Head of caudate nucleus (tissue), 42 donors: ENCODE results near the gene STAT5B.
"Not testable (repeated sequence)": the region's sequence is repeated elsewhere in the genome, so short reads cannot be mapped to it uniquely, and the experiment has no call there.

Source experiments
- DNase-seq, 42 donors: peaks; one replicate each; pipeline versions ENCODE4 v3.0.0 to v3.0.0-alpha.2; 2020 to 2021; ENCODE audit warnings: mixed read lengths in 7 of 42
- intact Hi-C: fragments of 100-400 bp; cut with DNase I; formaldehyde crosslinking; loops from one replicate; pipeline ENCODE4 v1.15.0; 2022

STAT5B gene

GRCh38 chr17:42214156-42214555 is 62.0 kb downstream of the STAT5B start:
- DNase-seq, result no peak
- intact Hi-C loops, result no loop called here

DNA sequence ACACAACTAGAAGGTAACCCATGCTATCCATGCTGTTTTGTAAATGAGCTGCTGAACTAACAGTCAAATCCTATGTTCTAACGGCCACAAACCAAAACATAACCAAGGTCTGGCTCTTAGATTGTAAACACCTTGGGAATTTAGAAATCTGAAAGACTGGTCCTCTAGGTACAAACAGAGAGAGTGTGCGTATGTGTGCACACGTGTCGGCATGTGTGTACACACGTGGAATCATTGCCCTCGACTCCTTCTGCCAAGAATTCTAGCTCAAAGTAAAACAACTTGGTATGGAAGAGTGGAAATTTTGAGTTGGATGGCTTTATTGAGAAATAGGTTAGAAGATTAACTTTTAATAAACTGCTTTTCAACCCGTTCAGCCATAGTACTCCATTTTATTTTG is 63.8 kb downstream of the STAT5B start:
- DNase-seq, result no peak
- intact Hi-C loops, result no loop called here

- intact Hi-C loops, result not testable (repeated sequence)
- peak; percentile 45 to 92 (median 80) for DNase-seq
Measured at GRCh38 chr17:42211921-42212341, 64.3 kb downstream of the STAT5B start.

DNA sequence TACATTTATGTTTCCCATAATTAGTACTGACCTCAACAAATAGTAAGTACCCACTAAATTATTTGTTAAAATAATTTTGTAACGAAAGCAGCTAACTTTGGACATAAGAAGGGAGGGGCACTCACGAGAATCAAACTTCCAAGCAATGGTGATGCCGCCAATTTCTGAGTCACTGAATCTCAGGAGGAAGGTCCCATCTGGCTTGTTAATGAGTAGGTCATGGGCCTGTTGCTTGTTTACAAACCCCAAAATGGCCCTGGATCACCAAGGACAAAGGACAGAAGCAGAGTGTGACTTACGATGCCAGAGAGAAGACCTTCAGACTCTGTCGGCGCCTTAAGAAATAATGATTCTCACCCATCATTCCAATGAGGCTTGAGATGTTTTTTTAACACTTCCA is 66.1 kb downstream of the STAT5B start:
- no peak for DNase-seq
- intact Hi-C loops, result no loop called here

GRCh38 chr17:42206153-42206612 is 70.0 kb downstream of the STAT5B start:
- DNase-seq, intact Hi-C loops: not testable (repeated sequence)

DNA sequence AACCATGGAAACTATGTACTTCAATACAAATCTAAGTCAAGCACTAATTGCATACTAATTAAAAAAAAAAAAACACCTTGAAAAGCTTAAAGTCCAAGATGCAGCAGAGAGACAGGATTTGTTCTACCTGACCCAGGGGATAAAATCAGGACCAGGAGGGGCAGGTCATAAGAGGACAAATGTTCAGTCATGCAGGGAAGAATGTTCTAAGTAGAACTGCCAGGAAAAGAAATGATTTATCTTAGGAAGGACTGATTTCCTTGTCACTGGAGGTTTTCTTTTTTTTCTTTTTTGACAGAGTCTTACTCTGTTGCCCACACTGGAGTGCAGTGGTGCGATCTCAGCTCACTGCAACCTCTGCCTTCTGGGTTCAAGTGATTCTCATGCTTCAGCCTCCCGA is 72.8 kb downstream of the STAT5B start:
- intact Hi-C loops, result no loop called here
- DNase-seq, result no peak

GRCh38 chr17:42202696-42203095 is 73.5 kb downstream of the STAT5B start:
- no peak for DNase-seq
- intact Hi-C loops, result no loop called here

DNA sequence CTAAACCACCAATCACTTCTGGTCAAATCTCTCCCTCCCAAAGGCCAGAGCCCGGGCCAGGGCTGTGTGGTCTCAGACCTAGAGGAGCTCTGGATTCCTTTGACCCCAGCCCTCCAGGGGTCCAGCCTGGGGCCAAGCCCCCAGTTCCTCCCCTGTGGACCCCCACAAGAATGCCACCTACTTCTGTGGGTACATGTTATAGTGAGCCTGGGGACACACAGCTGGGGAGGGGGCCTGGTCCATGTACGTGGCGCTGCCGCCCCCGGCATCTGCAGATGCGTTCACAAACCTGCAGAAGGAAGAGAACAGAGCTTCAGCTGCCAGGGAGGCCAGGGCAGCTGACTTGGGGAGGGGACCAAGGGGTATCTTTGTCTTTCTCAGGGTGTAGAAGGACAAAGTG is 74.0 kb downstream of the STAT5B start:
- no peak for DNase-seq
- intact Hi-C loops, result no loop called here

- no peak for DNase-seq
- intact Hi-C loops, result no loop called here
Measured at GRCh38 chr17:42201458-42201772, 74.8 kb downstream of the STAT5B start.

DNA sequence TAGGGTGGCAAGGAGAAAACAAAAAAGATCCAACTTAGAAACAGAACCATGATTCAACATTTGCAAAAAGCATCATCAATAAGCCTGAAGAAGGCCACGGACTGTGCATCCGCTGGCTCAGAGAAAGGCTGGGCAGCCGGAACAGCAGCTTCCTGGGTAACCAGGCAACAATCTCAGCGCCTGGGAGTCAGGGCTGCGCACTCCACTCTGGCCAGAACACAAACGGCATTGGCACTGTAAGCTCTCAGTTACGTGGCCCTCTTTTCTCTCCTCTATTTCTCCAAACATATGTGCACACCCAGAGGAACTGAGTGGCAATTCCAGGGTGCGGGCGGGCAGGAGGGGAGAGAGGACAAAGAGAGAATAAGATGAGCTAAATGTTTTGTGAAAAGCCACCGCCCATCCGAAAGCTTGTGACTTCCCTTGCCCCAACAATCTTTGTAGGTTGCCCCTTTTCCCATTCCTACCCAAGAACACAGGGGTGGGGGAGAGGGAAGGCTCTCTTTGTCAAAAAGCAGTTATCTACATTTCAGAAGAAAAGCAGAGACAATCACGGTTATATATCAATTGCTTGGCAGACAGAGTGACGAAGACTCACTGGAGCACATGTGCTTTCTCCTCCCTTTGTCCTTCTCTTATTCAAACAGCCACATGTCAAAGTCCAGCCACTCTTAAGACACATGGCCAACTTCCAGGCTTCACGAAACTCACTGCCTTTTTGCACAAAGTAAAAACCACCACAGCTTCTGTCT is 75.3 kb downstream of the STAT5B start:
- DNase-seq, result peak in 29 of 42 donors; percentile 27 to 78 (median 53)
- intact Hi-C loops, result no loop called here

- intact Hi-C loops, result no loop called here
- no peak for DNase-seq
Measured at GRCh38 chr17:42199416-42200011, 76.7 kb downstream of the STAT5B start.

DNA sequence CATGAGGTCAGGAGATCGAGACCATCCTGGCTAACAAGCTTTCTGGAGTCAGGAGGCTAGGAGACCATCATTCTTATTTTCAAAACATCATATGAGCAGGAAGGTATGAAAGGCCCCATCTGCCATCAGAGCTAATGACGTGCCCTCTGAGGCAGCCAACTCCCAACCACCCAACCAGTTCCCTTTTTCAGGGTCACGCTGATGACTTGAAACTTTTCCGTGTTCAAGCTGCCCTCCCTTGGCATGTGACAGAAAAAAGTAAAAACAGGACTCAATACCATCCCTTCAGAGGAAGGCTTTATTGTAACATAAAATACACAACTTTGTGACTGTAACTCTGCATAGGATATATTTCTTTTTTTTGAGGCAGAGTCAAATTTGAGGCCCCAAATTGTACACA is 77.3 kb downstream of the STAT5B start:
- no peak for DNase-seq
- intact Hi-C loops, result no loop called here

GRCh38 chr17:42197564-42198156 is 78.5 kb downstream of the STAT5B start:
- DNase-seq, result no peak
- intact Hi-C loops, result no loop called here

DNA sequence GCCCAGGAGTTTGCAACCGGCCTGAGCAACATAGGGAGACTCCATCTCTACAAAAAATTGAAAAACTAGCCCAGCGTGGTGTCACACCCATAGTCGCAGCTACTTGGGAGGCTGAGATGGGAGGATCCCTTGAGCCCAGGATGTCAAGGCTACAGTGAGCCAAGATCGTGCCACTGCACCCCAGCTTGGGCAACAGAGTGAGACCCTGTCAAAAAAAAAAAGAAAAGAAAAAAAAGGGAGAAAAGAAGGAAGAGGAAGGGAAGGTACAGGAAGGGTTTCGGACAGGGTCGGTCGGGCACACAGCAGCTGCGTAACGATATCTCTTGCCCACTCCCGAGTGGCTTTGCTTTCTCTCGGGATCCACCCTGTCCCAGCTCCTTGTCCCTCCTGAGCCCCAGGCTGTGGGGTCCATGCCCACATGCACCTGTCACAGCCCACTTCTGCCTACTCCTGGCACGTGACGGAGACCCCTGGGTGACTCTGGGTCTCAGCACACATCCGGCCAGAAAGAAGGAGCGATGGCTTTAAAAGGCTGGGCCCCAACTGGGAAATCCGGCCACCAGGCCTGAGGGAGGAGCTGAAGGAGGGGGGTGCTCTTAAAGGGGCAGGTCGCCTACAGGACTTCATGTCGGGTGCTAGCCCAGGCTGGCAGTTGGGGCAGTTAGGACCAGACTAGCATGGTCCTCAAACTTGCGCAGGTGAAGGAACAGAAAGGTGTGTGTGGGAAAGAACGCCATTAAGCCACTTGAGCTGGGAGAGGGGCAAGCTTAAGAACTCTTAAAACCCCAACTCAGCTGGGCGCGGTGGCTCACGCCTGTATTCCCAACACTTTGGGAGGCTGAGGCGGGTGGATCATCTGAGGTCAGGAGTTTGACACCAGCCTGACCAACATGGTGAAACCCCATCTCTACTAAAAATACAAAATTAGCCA is 82.0 kb downstream of the STAT5B start, which contains the start of gene GHDC:
Gene GHDC (minus strand): TSS at position 526 of the 931 bp plus-strand sequence. CDS start 913 bp downstream, outside the sequence.
- DNase-seq, result peak; percentile 80 to 96 (median 90)
- intact Hi-C loops, result no loop called here

DNA sequence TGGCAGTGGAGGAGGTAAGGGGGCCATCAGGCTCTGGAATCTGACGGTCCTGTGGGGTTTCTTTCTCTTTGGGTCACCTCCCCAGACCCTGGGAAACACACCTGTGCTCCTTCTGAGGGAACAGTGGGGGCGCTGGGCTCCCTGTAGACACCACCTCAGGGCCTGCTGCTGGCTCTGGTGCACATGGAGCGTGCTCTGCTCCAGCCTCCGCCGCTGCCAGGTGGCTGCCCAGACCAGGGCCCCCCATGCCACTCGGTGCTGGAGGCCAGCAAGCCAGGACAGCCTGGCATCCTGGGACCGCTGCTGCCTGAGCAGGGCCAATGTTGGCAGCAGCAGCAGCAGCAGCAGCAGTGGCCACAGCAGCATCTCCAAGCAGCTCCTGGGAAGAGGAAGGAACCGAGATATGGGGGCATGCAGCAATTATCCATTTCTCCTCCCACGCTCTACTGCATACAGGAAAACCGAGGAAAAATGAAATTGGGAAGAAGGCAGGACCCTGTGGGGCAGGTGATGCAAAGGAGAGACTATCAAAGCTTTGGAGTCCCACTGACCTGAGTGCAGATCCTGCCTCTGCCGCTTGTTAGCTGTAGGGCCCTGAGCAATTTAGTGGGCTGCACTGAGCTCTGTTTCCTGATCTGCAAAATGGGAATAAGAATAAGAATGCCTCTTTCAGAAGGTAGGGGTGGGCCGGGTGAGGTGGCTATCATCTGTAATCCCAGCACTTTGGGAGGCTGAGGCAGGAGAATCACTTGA is 82.8 kb downstream of the STAT5B start:
- DNase-seq, result no peak
- intact Hi-C loops, result no loop called here

- intact Hi-C loops, result no loop called here
- DNase-seq, result no peak
Measured at GRCh38 chr17:42192189-42193126, 83.7 kb downstream of the STAT5B start.

DNA sequence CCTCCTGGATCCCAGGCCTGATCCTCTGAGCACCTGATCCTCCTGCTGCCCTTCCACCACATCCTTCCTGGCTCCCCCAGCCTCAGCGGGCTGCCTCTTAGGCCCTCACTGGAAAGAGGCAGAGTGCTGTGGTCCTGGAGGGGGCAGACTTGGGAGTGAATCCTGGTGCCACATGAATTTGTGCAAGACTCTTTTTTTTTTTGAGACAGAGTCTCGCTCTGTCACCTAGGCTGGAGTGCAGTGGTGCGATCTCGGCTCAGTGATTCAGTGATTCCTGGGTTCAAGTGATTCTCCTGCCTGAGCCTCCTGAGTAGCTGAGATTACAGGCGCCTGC is 84.9 kb downstream of the STAT5B start:
- intact Hi-C loops, result no loop called here

More for the DNA sequence above, 84.9 kb downstream of the STAT5B start:
- DNase-seq, result no peak
